ENCODE data around the gene METTL25B. TPM values are rescaled to one million over a fixed set of nuclear protein-coding genes. Genes with fewer than 3 reads are reported as not detected.

The METTL25B gene
- total RNA-seq, 5 donors from 2014 or later (not counting 1 experiment from before 2014, with no cell fraction given) = 13.0 to 36.1 (median 32.3) TPM

GRCh38 chr1:156697481-156697880 lies 30.8 kb upstream of the METTL25B start:
- ATAC-seq (replicated peaks in 1 of 4) (no peak), DNase-seq (no peak)
- Histone ChIP-seq H3K9me3 (no peaks in the 10 kb centered on the region), H3K4me1 (ENCODE audit: control insufficient read depth in 1 of 2, extremely low read depth in 1 of 2, insufficient read depth in 2 of 2, low read length in 2 of 2) (peaks cover 10 to 18% of the 10 kb centered on the region in 2 experiments), H3K27ac (ENCODE audit: low read length) (no peak overlapping the region), H3K27me3 (replicated peaks in 1 of 2; ENCODE audit: control insufficient read depth in 2 of 2, extremely low read depth in 1 of 2, insufficient read depth in 2 of 2, low read length in 1 of 2) (peaks cover 0 to 85% of the 10 kb centered on the region in 2 experiments), H3K4me3 (ENCODE audit: control insufficient read depth in 1 of 2, extremely low read depth in 1 of 2, low read length in 1 of 2) (no peak overlapping the region), H3K36me3 (ENCODE audit: control insufficient read depth in 2 of 2, extremely low read depth in 1 of 2, insufficient read depth in 1 of 2, low read length in 1 of 2) (no peaks in the 10 kb centered on the region)
- 96% methylated on average over 7 of the region's 8 CpGs for WGBS (ENCODE audit: insufficient coverage)
- Mint-ChIP-seq H3K36me3 (peaks cover 5% of the 10 kb centered on the region), H3K4me3 (no peak overlapping the region), H3K4me1 (peaks cover 6 to 12% (median 7%) of the 10 kb centered on the region in 3 donors), H3K9me3 (no peaks in the 10 kb centered on the region), H3K27me3 (peaks cover 42 to 58% of the 10 kb centered on the region in 2 donors), H3K27ac (peak overlapping the region in 1 of 2 donors; percentile 27)
- ChIA-PET POLR2A (no interaction called here), CTCF (interaction anchor here (0.5 to 0.6 kb wide), 2 partner anchors 54 to 71 kb away, joined by 5 to 8 read pairs; no protein-coding TSS in a partner anchor)

GRCh38 chr1:156698995-156699394 lies 29.3 kb upstream of the METTL25B start:
- Histone ChIP-seq H3K27me3 (replicated peaks in 1 of 2; ENCODE audit: control insufficient read depth in 2 of 2, extremely low read depth in 1 of 2, insufficient read depth in 2 of 2, low read length in 1 of 2) (peaks cover under 1 to 85% of the 10 kb centered on the region in 2 experiments), H3K36me3 (ENCODE audit: control insufficient read depth in 2 of 2, extremely low read depth in 1 of 2, insufficient read depth in 1 of 2, low read length in 1 of 2) (no peaks in the 10 kb centered on the region), H3K9me3 (no peaks in the 10 kb centered on the region), H3K4me3 (ENCODE audit: control insufficient read depth in 1 of 2, extremely low read depth in 1 of 2, low read length in 1 of 2) (no peak overlapping the region), H3K4me1 (ENCODE audit: control insufficient read depth in 1 of 2, extremely low read depth in 1 of 2, insufficient read depth in 2 of 2, low read length in 2 of 2) (peaks cover 2 to 6% of the 10 kb centered on the region in 2 experiments), H3K27ac (ENCODE audit: low read length) (no peak overlapping the region)
- POLR2A ChIA-PET = no interaction called here
- Mint-ChIP-seq H3K9me3 (no peaks in the 10 kb centered on the region), H3K4me3 (peak overlapping the region in 1 of 3 donors; percentile 13), H3K4me1 (peaks cover under 1 to 3% (median 2%) of the 10 kb centered on the region in 3 donors), H3K27me3 (peaks cover 31 to 57% of the 10 kb centered on the region in 2 donors), H3K36me3 (peaks cover 5% of the 10 kb centered on the region), H3K27ac (no peak overlapping the region)
- DNase-seq (no peak), ATAC-seq (replicated peaks in 1 of 4) (no peak)
- 93% methylated on average over 1 of the region's 1 CpG for WGBS (ENCODE audit: insufficient coverage)
- CTCF ChIA-PET = interaction anchor here in 1 of 2 donors (0.5 kb wide), 1 partner anchor 102 kb away, joined by 3 read pairs; no protein-coding TSS in a partner anchor

- Mint-ChIP-seq H3K9me3 (no peaks in the 10 kb centered on the region), H3K27me3 (peaks cover 30 to 57% of the 10 kb centered on the region in 2 donors), H3K4me1 (peaks cover 10 to 18% (median 15%) of the 10 kb centered on the region in 3 donors), H3K4me3 (no peak overlapping the region), H3K27ac (no peak overlapping the region), H3K36me3 (peaks cover 5% of the 10 kb centered on the region)
- H3K4me1 ChIP-seq (ENCODE audit: control insufficient read depth in 1 of 2, extremely low read depth in 1 of 2, insufficient read depth in 2 of 2, low read length in 2 of 2) = peaks cover 6 to 23% of the 10 kb centered on the region in 2 experiments
- H3K4me3 ChIP-seq (ENCODE audit: control insufficient read depth in 1 of 2, extremely low read depth in 1 of 2, low read length in 1 of 2) = no peak overlapping the region
- H3K27ac ChIP-seq (ENCODE audit: low read length) = no peak overlapping the region
- CTCF ChIA-PET = interaction anchor here (0.7 to 0.9 kb wide), 2 partner anchors 77 to 1431 kb away, joined by 3 to 6 read pairs; no protein-coding TSS in a partner anchor
- POLR2A ChIA-PET = no interaction called here
- no peaks in the 10 kb centered on the region for H3K36me3 ChIP-seq (ENCODE audit: control insufficient read depth in 2 of 2, extremely low read depth in 1 of 2, insufficient read depth in 1 of 2, low read length in 1 of 2)
- DNase-seq (peak in 1 of 35 experiments; percentile 18), ATAC-seq (replicated peaks in 1 of 4) (peak in 1 of 4 experiments; percentile 64)
- WGBS (ENCODE audit: insufficient coverage) = 67% methylated on average over 4 of the region's 8 CpGs
- peaks cover 7 to 88% of the 10 kb centered on the region in 2 experiments for H3K27me3 ChIP-seq (replicated peaks in 1 of 2; ENCODE audit: control insufficient read depth in 2 of 2, extremely low read depth in 1 of 2, insufficient read depth in 2 of 2, low read length in 1 of 2)
- H3K9me3 ChIP-seq = no peaks in the 10 kb centered on the region
These were observed 27.3 kb upstream of the METTL25B start for GRCh38 chr1:156700736-156701531.

GRCh38 chr1:156703336-156703735 lies 24.9 kb upstream of the METTL25B start:
- H3K4me3 Mint-ChIP-seq = no peak overlapping the region
- no peaks in the 10 kb centered on the region for H3K36me3 ChIP-seq (ENCODE audit: control insufficient read depth in 2 of 2, extremely low read depth in 1 of 2, insufficient read depth in 1 of 2, low read length in 1 of 2)
- H3K27ac ChIP-seq (ENCODE audit: low read length) = no peak overlapping the region
- H3K4me3 ChIP-seq (ENCODE audit: control insufficient read depth in 1 of 2, extremely low read depth in 1 of 2, low read length in 1 of 2) = no peak overlapping the region
- peaks cover 16 to 42% of the 10 kb centered on the region in 2 experiments for H3K4me1 ChIP-seq (ENCODE audit: control insufficient read depth in 1 of 2, extremely low read depth in 1 of 2, insufficient read depth in 2 of 2, low read length in 2 of 2)
- H3K36me3 Mint-ChIP-seq = peaks cover 5% of the 10 kb centered on the region
- POLR2A ChIA-PET = no interaction called here
- no peaks in the 10 kb centered on the region for H3K9me3 Mint-ChIP-seq
- no peak overlapping the region for H3K27ac Mint-ChIP-seq
- peaks cover 21 to 32% (median 30%) of the 10 kb centered on the region in 3 donors for H3K4me1 Mint-ChIP-seq
- peaks cover 15 to 39% of the 10 kb centered on the region in 2 donors for H3K27me3 Mint-ChIP-seq
- CTCF ChIA-PET = interaction anchor here (0.5 to 1.1 kb wide), 6 partner anchors 10 to 1259 kb away, joined by 3 to 10 read pairs (median 4); no protein-coding TSS in a partner anchor
- 84% methylated on average over 2 of the region's 4 CpGs for WGBS (ENCODE audit: insufficient coverage)
- H3K9me3 ChIP-seq = no peaks in the 10 kb centered on the region
- no peak for DNase-seq
- peaks cover 7 to 72% of the 10 kb centered on the region in 2 experiments for H3K27me3 ChIP-seq (replicated peaks in 1 of 2; ENCODE audit: control insufficient read depth in 2 of 2, extremely low read depth in 1 of 2, insufficient read depth in 2 of 2, low read length in 1 of 2)
- no peak for ATAC-seq (replicated peaks in 1 of 4)

GRCh38 chr1:156703741-156704140 lies 24.5 kb upstream of the METTL25B start:
- Histone ChIP-seq H3K27ac (ENCODE audit: low read length) (no peak overlapping the region), H3K36me3 (ENCODE audit: control insufficient read depth in 2 of 2, extremely low read depth in 1 of 2, insufficient read depth in 1 of 2, low read length in 1 of 2) (no peaks in the 10 kb centered on the region), H3K9me3 (no peaks in the 10 kb centered on the region), H3K4me3 (ENCODE audit: control insufficient read depth in 1 of 2, extremely low read depth in 1 of 2, low read length in 1 of 2) (no peak overlapping the region), H3K4me1 (ENCODE audit: control insufficient read depth in 1 of 2, extremely low read depth in 1 of 2, insufficient read depth in 2 of 2, low read length in 2 of 2) (peaks cover 16 to 42% of the 10 kb centered on the region in 2 experiments), H3K27me3 (replicated peaks in 1 of 2; ENCODE audit: control insufficient read depth in 2 of 2, extremely low read depth in 1 of 2, insufficient read depth in 2 of 2, low read length in 1 of 2) (peaks cover 7 to 69% of the 10 kb centered on the region in 2 experiments)
- H3K4me3 Mint-ChIP-seq = peak overlapping the region; percentile 29 to 91 (median 50)
- ChIA-PET CTCF (interaction anchor here in 1 of 2 donors (1.0 kb wide), 1 partner anchor 43 kb away, joined by 10 read pairs; no protein-coding TSS in a partner anchor), POLR2A (no interaction called here)
- H3K36me3 Mint-ChIP-seq = peaks cover 5% of the 10 kb centered on the region
- no peaks in the 10 kb centered on the region for H3K9me3 Mint-ChIP-seq
- WGBS (ENCODE audit: insufficient coverage) = 76% methylated on average over 4 of the region's 4 CpGs
- ATAC-seq (replicated peaks in 1 of 4) = no peak
- peaks cover 11 to 38% of the 10 kb centered on the region in 2 donors for H3K27me3 Mint-ChIP-seq
- no peak for DNase-seq
- H3K27ac Mint-ChIP-seq = no peak overlapping the region
- peaks cover 21 to 32% (median 30%) of the 10 kb centered on the region in 3 donors for H3K4me1 Mint-ChIP-seq

- 80% methylated on average over 1 of the region's 10 CpGs for WGBS (ENCODE audit: insufficient coverage)
- Histone ChIP-seq H3K27ac (ENCODE audit: low read length) (no peak overlapping the region), H3K9me3 (no peaks in the 10 kb centered on the region), H3K4me3 (ENCODE audit: control insufficient read depth in 1 of 2, extremely low read depth in 1 of 2, low read length in 1 of 2) (no peak overlapping the region), H3K4me1 (ENCODE audit: control insufficient read depth in 1 of 2, extremely low read depth in 1 of 2, insufficient read depth in 2 of 2, low read length in 2 of 2) (peaks cover 16 to 42% of the 10 kb centered on the region in 2 experiments), H3K36me3 (ENCODE audit: control insufficient read depth in 2 of 2, extremely low read depth in 1 of 2, insufficient read depth in 1 of 2, low read length in 1 of 2) (no peaks in the 10 kb centered on the region), H3K27me3 (replicated peaks in 1 of 2; ENCODE audit: control insufficient read depth in 2 of 2, extremely low read depth in 1 of 2, insufficient read depth in 2 of 2, low read length in 1 of 2) (peaks cover 7 to 64% of the 10 kb centered on the region in 2 experiments)
- peak overlapping the region; percentile 29 to 91 (median 50) for H3K4me3 Mint-ChIP-seq
- no peaks in the 10 kb centered on the region for H3K9me3 Mint-ChIP-seq
- H3K27ac Mint-ChIP-seq = peak overlapping the region in 1 of 2 donors; percentile 27
- H3K27me3 Mint-ChIP-seq = peaks cover 7 to 34% of the 10 kb centered on the region in 2 donors
- POLR2A ChIA-PET = no interaction called here
- CTCF ChIA-PET = no interaction called here
- peaks cover 5% of the 10 kb centered on the region for H3K36me3 Mint-ChIP-seq
- DNase-seq (no peak), ATAC-seq (replicated peaks in 1 of 4) (no peak)
- peaks cover 21 to 32% (median 30%) of the 10 kb centered on the region in 3 donors for H3K4me1 Mint-ChIP-seq
These were observed 24.0 kb upstream of the METTL25B start for GRCh38 chr1:156704166-156704711.

All from T-cell (primary cell).